Sigmoid colon (tissue), 4 donors: ENCODE data around the gene NUDT9.

Experiments used
- CTCF ChIP-seq, 4 experiments: fragments of 450-650 bp in 3 of 4; fragments of 200-600 bp in 1 of 4; IDR thresholded peaks; one replicate each; pipeline ENCODE4 v1.5.1; 2016 to 2019; ENCODE audit warnings: antibody characterized with exemption in 4 of 4, mild to moderate bottlenecking in 3 of 4, moderate library complexity in 2 of 4
- EP300 ChIP-seq, 4 donors: sonication (generic); formaldehyde crosslinking; IDR thresholded peaks; one replicate each; pipeline ENCODE4 v1.6.1; 2017; ENCODE audit warnings: antibody characterized with exemption in 4 of 4
- POLR2A ChIP-seq, 2 donors: fragments of 450-650 bp; IDR thresholded peaks; one replicate each; pipeline ENCODE4 v1.6.1; 2016; ENCODE audit warnings: antibody characterized with exemption in 2 of 2, mild to moderate bottlenecking in 2 of 2, moderate library complexity in 2 of 2
- POLR2AphosphoS5 ChIP-seq, 4 donors: sonication (generic); formaldehyde crosslinking; IDR thresholded peaks; one replicate each; pipeline ENCODE4 v1.6.1; 2017; ENCODE audit warnings: antibody characterized with exemption in 4 of 4

DNA sequence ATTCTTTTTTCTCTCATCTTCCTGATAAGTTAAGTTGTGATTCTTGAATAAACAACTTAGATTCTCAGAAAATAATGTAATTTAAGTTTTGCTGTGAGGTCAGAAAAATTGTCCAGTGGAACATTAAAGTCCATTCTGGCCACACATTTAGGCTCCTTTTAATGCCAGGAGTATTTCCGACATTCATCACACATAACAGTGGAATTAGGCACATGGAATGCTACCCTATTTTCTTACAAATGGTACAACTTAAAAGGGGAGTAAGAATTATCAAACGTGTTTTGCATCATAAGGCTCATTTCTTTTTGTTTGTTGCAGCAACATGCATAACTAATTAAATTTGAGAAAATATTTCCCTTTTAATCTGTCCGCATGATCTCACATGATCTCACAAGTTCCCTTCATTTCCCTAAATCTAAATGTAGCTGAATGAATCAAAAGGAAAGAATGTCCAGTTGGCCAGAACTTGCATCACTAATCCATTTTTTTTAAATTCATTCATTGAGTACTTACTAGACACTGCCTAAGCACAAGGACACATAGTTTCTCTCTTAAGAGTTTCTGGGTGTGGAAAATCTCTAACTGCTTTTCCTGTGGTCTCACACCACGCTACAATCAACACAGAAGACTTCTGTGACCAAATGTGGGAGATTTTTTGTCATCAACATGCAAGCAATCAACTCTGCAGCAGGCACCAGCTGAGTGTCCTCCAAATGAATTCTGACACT, 84.8 kb downstream of the NUDT9 start:
- TF ChIP-seq CTCF (IDR thresholded peaks at IDR 0.05) (no peak), EP300 (IDR thresholded peaks at IDR 0.05) (no peak), POLR2AphosphoS5 (IDR thresholded peaks at IDR 0.05) (peak in 1 of 4 donors; percentile 70), POLR2A (IDR thresholded peaks at IDR 0.05) (no peak)
